PC-9 (cell line): Measurements from ENCODE around the gene HHATL. TPM values are rescaled to one million over a fixed set of nuclear protein-coding genes. Genes with fewer than 3 reads are reported as not detected.

Source experiments
- BruUV-seq: library from RNA; stranded (reverse); fragments of 400-500 nt; replicated peaks from 2 replicates; lab custom pipeline; 2021; lab: Mats Ljungman, UMichigan
- CTCF ChIA-PET: fragments of 300-600 bp; sonication (Branson Sonifier 250); formaldehyde crosslinking; loops from one replicate; lab custom pipeline; 2022; ENCODE audit warnings: antibody characterized with exemption; lab: Charles Lee
- POLR2A ChIA-PET: fragments of 300-600 bp; sonication (Branson Sonifier 250); formaldehyde crosslinking; loops from one replicate; lab custom pipeline; 2022; ENCODE audit warnings: antibody characterized with exemption; ENCODE audit not compliant: unreplicated experiment; lab: Charles Lee
- DNase-seq, 2 experiments: peaks; one replicate each; pipeline versions ENCODE4 v3.0.0 to v3.0.0-alpha.2; 2015 to 2022; ENCODE audit warnings: mixed read lengths in 1 of 2
- H2AFZ ChIP-seq: fragments of 200-600 bp; sonication (generic); 2 replicates; pipeline ENCODE4 v1.8.1; 2017; ENCODE audit warnings: antibody characterized with exemption
- H3F3A ChIP-seq: fragments of 200-600 bp; sonication (generic); 2 replicates; pipeline ENCODE4 v1.8.1; 2017; ENCODE audit warnings: antibody characterized with exemption, mild to moderate bottlenecking, low read depth; ENCODE audit not compliant: insufficient read depth
- H3K27ac ChIP-seq: fragments of 200-600 bp; sonication (generic); 2 replicates; pipeline ENCODE4 v1.6.1; 2016; ENCODE audit warnings: mixed run types
- H3K27me3 ChIP-seq: fragments of 200-600 bp; sonication (generic); 2 replicates; pipeline ENCODE4 v1.6.1; 2016; ENCODE audit warnings: low read depth, mixed run types; ENCODE audit not compliant: insufficient read depth
- H3K36me3 ChIP-seq: fragments of 200-600 bp; sonication (generic); 2 replicates; pipeline ENCODE4 v1.6.1; 2016; ENCODE audit warnings: low read depth, mixed run types
- H3K4me1 ChIP-seq: fragments of 200-600 bp; sonication (generic); replicated peaks from 2 replicates; pipeline ENCODE4 v1.6.1; 2016; ENCODE audit warnings: mixed run types; ENCODE audit not compliant: insufficient read depth
- H3K4me2 ChIP-seq: fragments of 200-600 bp; sonication (generic); 2 replicates; pipeline ENCODE4 v1.6.1; 2017; ENCODE audit warnings: mixed run types
- H3K4me3 ChIP-seq: fragments of 200-600 bp; sonication (generic); 2 replicates; pipeline ENCODE4 v1.6.1; 2016; ENCODE audit warnings: mixed run types
- H3K79me2 ChIP-seq: fragments of 200-600 bp; sonication (generic); 2 replicates; pipeline ENCODE4 v1.6.1; 2017; ENCODE audit warnings: low read depth, mixed run types
- H3K9me2 ChIP-seq: fragments of 200-600 bp; sonication (generic); 2 replicates; pipeline ENCODE4 v1.8.1; 2017; ENCODE audit warnings: mild to moderate bottlenecking; ENCODE audit not compliant: insufficient read depth
- H3K9me3 ChIP-seq: fragments of 200-600 bp; sonication (generic); 2 replicates; pipeline ENCODE4 v1.8.1; 2016; ENCODE audit warnings: low read depth; ENCODE audit not compliant: insufficient read depth
- H4K20me1 ChIP-seq: fragments of 200-600 bp; sonication (generic); 2 replicates; pipeline ENCODE4 v1.8.1; 2017; ENCODE audit not compliant: insufficient read depth
- EZH2 ChIP-seq: fragments of 200-600 bp; sonication (generic); IDR thresholded peaks from 2 replicates; pipeline ENCODE4 v1.8.0; 2017; ENCODE audit warnings: antibody characterized with exemption, low read depth
- intact Hi-C: fragments of 100-400 bp; cut with micrococcal nuclease; formaldehyde crosslinking; loops from one replicate; pipeline ENCODE4 v1.10.0; 2022; ENCODE audit not compliant: unreplicated experiment
- total RNA-seq: library from RNA; stranded (reverse); gene quantifications from 2 replicates; pipeline ENCODE4 v1.2.3, GENCODE V29; 2021
- TF ChIP-seq, protein P1 (sequence below): fragments of 200-600 bp; sonication (generic); conservative IDR thresholded peaks from 2 replicates; pipeline ENCODE4 v1.6.1; 2017; ENCODE audit warnings: mixed run types, antibody characterized with exemption, mild to moderate bottlenecking, moderate library complexity

The HHATL gene
- total RNA-seq, 1 experiment from 2014 or later: not detected

DNA sequence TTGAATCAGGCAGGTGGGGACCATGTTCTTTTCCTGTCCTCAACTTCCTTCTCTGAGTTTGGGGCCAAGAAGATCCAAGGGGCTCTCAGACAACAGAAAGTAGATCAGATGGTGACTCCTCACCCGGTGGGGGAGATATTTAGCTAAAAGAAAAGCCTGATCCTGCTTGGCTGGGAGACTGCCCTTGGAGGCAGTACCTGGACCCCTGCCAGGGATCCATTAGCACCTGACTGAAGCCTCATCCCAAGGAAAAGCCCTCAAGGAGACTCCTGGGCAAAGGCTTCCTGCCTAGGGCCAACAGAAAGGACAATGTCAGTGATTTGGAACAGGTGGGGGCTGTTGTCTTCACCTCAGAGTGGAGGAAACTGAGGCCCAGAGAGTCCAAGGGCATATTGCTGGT lies 33.5 kb upstream of the HHATL start:
- no peaks in the 10 kb centered on the region for H3K36me3 ChIP-seq
- no peaks in the 10 kb centered on the region for H4K20me1 ChIP-seq
- 0 out of 2 replicates have a peak, but pooled peaks cover 6% of the 10 kb centered on the region for H3K27me3 ChIP-seq
- no peaks in the 10 kb centered on the region for H3K9me2 ChIP-seq
- ChIA-PET POLR2A (no interaction called here), CTCF (no interaction called here)
- no peak overlapping the region for H3K4me3 ChIP-seq
- H3K79me2 ChIP-seq: no peaks in the 10 kb centered on the region
- TF ChIP-seq EZH2: no peak
- no peak for DNase-seq
- no peaks in the 10 kb centered on the region for H3K4me1 ChIP-seq
- H3K4me2 ChIP-seq: no peak overlapping the region
- no peaks in the 10 kb centered on the region for H3F3A ChIP-seq
- H2AFZ ChIP-seq: no peak overlapping the region
- intact Hi-C loops: no loop called here
- H3K27ac ChIP-seq: no peak overlapping the region
- no peaks in the 10 kb centered on the region for H3K9me3 ChIP-seq
- BruUV-seq: no TSS peak

DNA sequence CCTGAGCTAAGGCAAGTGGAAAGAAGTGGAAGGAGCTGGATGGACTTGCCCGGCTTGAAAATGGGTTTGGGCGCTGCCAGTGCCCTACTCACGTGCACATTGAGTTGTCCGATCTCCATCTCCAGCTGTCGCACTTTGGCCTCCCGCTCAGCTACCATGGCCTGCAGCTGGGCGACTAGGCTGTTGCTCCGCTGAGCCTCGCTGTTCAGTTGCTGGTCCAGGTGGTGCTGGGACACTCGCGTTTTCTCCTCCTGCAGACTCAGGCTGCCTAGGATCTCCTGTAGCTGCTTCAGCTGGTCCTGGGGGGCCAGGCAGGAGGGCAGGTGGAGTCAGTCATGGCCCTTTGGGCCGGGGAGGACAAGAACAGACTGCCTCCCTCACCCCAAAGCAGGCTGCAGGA lies 33.0 kb upstream of the HHATL start:
- Histone ChIP-seq H3K79me2 (no peaks in the 10 kb centered on the region), H3K4me3 (no peak overlapping the region), H3K9me3 (no peaks in the 10 kb centered on the region), H3F3A (no peaks in the 10 kb centered on the region), H3K4me2 (no peak overlapping the region), H3K27me3 (0 out of 2 replicates have a peak, but pooled peaks cover 6% of the 10 kb centered on the region), H4K20me1 (no peaks in the 10 kb centered on the region), H3K9me2 (no peaks in the 10 kb centered on the region), H2AFZ (no peak overlapping the region), H3K27ac (no peak overlapping the region), H3K4me1 (no peaks in the 10 kb centered on the region), H3K36me3 (no peaks in the 10 kb centered on the region)
- ChIA-PET POLR2A (no interaction called here), CTCF (no interaction called here)
- DNase-seq: no peak
- intact Hi-C loops: no loop called here
- no TSS peak for BruUV-seq
- TF ChIP-seq EZH2: no peak
- TF ChIP-seq, protein P1, sequence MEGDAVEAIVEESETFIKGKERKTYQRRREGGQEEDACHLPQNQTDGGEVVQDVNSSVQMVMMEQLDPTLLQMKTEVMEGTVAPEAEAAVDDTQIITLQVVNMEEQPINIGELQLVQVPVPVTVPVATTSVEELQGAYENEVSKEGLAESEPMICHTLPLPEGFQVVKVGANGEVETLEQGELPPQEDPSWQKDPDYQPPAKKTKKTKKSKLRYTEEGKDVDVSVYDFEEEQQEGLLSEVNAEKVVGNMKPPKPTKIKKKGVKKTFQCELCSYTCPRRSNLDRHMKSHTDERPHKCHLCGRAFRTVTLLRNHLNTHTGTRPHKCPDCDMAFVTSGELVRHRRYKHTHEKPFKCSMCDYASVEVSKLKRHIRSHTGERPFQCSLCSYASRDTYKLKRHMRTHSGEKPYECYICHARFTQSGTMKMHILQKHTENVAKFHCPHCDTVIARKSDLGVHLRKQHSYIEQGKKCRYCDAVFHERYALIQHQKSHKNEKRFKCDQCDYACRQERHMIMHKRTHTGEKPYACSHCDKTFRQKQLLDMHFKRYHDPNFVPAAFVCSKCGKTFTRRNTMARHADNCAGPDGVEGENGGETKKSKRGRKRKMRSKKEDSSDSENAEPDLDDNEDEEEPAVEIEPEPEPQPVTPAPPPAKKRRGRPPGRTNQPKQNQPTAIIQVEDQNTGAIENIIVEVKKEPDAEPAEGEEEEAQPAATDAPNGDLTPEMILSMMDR: no peak

DNA sequence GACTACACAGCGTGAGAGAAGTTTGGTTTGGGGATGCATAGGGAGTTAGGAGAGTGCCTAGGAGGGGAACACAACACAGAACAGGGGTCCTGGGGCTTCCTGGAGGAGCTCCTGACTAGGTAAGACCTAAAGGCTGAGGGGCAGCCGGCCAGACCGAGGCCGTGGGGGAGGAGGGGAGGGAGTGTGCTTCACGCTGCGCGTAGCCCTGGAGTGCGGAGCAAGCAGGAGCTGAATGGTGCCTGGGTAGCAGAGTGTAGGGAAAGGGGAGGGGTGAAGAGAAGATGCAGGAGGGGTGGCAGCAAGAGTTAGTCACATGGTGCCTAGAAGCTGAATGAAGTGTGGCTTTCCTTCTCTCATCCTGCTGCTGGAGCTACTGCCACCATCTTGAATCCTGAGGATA lies 32.4 kb upstream of the HHATL start:
- no peaks in the 10 kb centered on the region for H3K36me3 ChIP-seq
- 0 out of 2 replicates have a peak, but pooled peaks cover 6% of the 10 kb centered on the region for H3K27me3 ChIP-seq
- no peaks in the 10 kb centered on the region for H4K20me1 ChIP-seq
- H3K4me2 ChIP-seq: no peak overlapping the region
- BruUV-seq: no TSS peak
- H3K4me1 ChIP-seq: no peaks in the 10 kb centered on the region
- TF ChIP-seq, protein P1: no peak
- no peak for TF ChIP-seq EZH2
- no peaks in the 10 kb centered on the region for H3K79me2 ChIP-seq
- CTCF ChIA-PET: no interaction called here
- POLR2A ChIA-PET: no interaction called here
- no peaks in the 10 kb centered on the region for H3K9me3 ChIP-seq
- H3K27ac ChIP-seq: no peak overlapping the region
- no peak overlapping the region for H3K4me3 ChIP-seq
- DNase-seq: no peak
- no peaks in the 10 kb centered on the region for H3K9me2 ChIP-seq
- no peaks in the 10 kb centered on the region for H3F3A ChIP-seq
- intact Hi-C loops: no loop called here
- no peak overlapping the region for H2AFZ ChIP-seq

DNA sequence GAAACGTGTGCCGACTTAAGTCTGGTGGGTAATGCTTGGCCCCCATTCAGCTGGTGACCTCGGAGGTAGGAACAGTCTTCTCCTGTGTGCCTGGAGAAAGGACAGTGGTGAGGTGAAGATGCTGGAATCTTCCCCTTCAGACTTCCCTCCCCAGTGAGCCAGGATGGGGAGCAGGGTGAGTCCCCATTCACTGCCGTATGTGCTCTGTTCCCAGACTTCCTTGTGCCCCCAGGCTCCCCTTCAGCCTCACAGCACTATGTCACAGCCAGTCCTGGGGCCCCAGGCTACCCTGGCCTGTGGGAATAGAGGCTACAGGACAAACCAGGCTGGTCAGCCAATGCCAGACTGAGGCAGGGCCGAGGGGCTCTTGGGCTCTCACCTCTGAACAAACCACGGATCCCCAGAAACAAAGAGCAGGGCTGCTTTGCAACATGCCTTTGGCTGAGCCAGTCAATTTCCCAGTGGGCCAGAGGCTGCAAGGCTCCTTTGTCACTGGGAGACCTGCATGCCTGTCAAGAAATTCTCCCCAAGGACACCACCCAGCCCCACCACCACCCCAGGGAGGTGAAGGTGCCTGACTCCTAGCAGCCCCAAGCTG lies 31.8 kb upstream of the HHATL start:
- no peak for TF ChIP-seq EZH2
- TF ChIP-seq, protein P1: no peak
- H3F3A ChIP-seq: no peaks in the 10 kb centered on the region
- ChIA-PET CTCF (interaction anchor here (0.6 kb wide), 1 partner anchor 10 kb away, joined by 14 read pairs; no protein-coding TSS in a partner anchor), POLR2A (no interaction called here)
- H3K27me3 ChIP-seq: 0 out of 2 replicates have a peak, but pooled peaks cover 6% of the 10 kb centered on the region
- H2AFZ ChIP-seq: no peak overlapping the region
- H3K27ac ChIP-seq: no peak overlapping the region
- H3K4me3 ChIP-seq: no peak overlapping the region
- no peaks in the 10 kb centered on the region for H3K4me1 ChIP-seq
- H3K36me3 ChIP-seq: no peaks in the 10 kb centered on the region
- intact Hi-C loops: no loop called here
- no peaks in the 10 kb centered on the region for H3K9me3 ChIP-seq
- H3K4me2 ChIP-seq: no peak overlapping the region
- no peaks in the 10 kb centered on the region for H3K79me2 ChIP-seq
- no peaks in the 10 kb centered on the region for H4K20me1 ChIP-seq
- no TSS peak for BruUV-seq
- no peak for DNase-seq
- H3K9me2 ChIP-seq: no peaks in the 10 kb centered on the region
